OCI-LY7 (cell line): ENCODE measurements around the gene MRPL57. TPM values are rescaled to one million over a fixed set of nuclear protein-coding genes. Genes with fewer than 3 reads are reported as not detected.
"Not testable (repeated sequence)": the region's sequence is repeated elsewhere in the genome, so short reads cannot be mapped to it uniquely, and the experiment has no call there.

ENCODE experiments used
- BruUV-seq: library from RNA; stranded (reverse); fragments of 400-500 nt; replicated peaks from 2 replicates; lab custom pipeline; 2021; lab: Mats Ljungman, UMichigan
- CTCF ChIA-PET: fragments of 300-600 bp; sonication (Branson Sonifier 250); formaldehyde crosslinking; loops from one replicate; lab custom pipeline; 2022; ENCODE audit warnings: antibody characterized with exemption; ENCODE audit not compliant: unreplicated experiment; lab: Charles Lee
- POLR2A ChIA-PET: fragments of 300-600 bp; sonication (Branson Sonifier 250); formaldehyde crosslinking; loops from one replicate; lab custom pipeline; 2022; ENCODE audit warnings: antibody characterized with exemption; lab: Charles Lee
- DNase-seq: peaks from one replicate; pipeline ENCODE4 v3.0.0-alpha.2; 2015; ENCODE audit warnings: low spot score
- H2AFZ ChIP-seq: fragments of 200-600 bp; sonication (generic), shearing (Covaris generic); 2 replicates; pipeline ENCODE4 v1.6.1; 2014; ENCODE audit warnings: mild to moderate bottlenecking, antibody characterized with exemption, low read length, moderate library complexity
- H3K27ac ChIP-seq: fragments of 200-600 bp; sonication (generic); 2 replicates; pipeline ENCODE4 v1.5.1; 2014; ENCODE audit warnings: mixed run types, low read depth, mild to moderate bottlenecking, moderate library complexity, low read length, inconsistent platforms; ENCODE audit not compliant: poor library complexity, severe bottlenecking
- H3K36me3 ChIP-seq: fragments of 200-600 bp; sonication (generic); 2 replicates; pipeline ENCODE4 v1.6.1; 2014; ENCODE audit warnings: mild to moderate bottlenecking, antibody characterized with exemption, low read length, moderate library complexity, mixed read lengths; ENCODE audit not compliant: insufficient read depth
- H3K4me1 ChIP-seq: fragments of 200-600 bp; sonication (generic); 2 replicates; pipeline ENCODE4 v1.5.1; 2014; ENCODE audit warnings: mild to moderate bottlenecking, low read length; ENCODE audit not compliant: insufficient read depth, poor library complexity, severe bottlenecking
- H3K4me2 ChIP-seq: fragments of 200-600 bp; sonication (generic); 2 replicates; pipeline ENCODE4 v1.6.1; 2014; ENCODE audit warnings: mild to moderate bottlenecking, low read length
- H3K4me3 ChIP-seq: fragments of 200-600 bp; sonication (generic); 2 replicates; pipeline ENCODE4 v1.5.1; 2014; ENCODE audit warnings: mild to moderate bottlenecking, low read depth, low read length; ENCODE audit not compliant: poor library complexity, severe bottlenecking
- H3K79me2 ChIP-seq: fragments of 200-600 bp; sonication (generic); 2 replicates; pipeline ENCODE4 v1.6.1; 2016; ENCODE audit warnings: low read depth, mild to moderate bottlenecking, low read length, moderate library complexity, mixed read lengths; ENCODE audit not compliant: insufficient read depth
- H3K9me2 ChIP-seq: fragments of 200-600 bp; sonication (generic); 2 replicates; pipeline ENCODE4 v1.6.1; 2016; ENCODE audit warnings: mild to moderate bottlenecking, low read length, mixed read lengths; ENCODE audit not compliant: insufficient read depth
- H3K9me3 ChIP-seq: fragments of 200-600 bp; sonication (generic); 2 replicates; pipeline ENCODE4 v1.6.1; 2014; ENCODE audit warnings: mild to moderate bottlenecking, mixed run types, low read length, mixed read lengths
- H4K20me1 ChIP-seq: fragments of 200-600 bp; sonication (generic); 2 replicates; pipeline ENCODE4 v1.6.1; 2014; ENCODE audit warnings: mild to moderate bottlenecking, antibody characterized with exemption, low read length, moderate library complexity, mixed read lengths; ENCODE audit not compliant: insufficient read depth
- CTCF ChIP-seq: fragments of 200-600 bp; sonication (generic); conservative IDR thresholded peaks from 2 replicates; pipeline ENCODE4 v1.5.1; 2014; ENCODE audit warnings: mild to moderate bottlenecking, antibody characterized with exemption, low read length, moderate library complexity, mixed read lengths
- EZH2phosphoT487 ChIP-seq: fragments of 200-600 bp; sonication (generic); IDR thresholded peaks from 2 replicates; pipeline ENCODE4 v1.6.1; 2018; ENCODE audit warnings: low read depth, borderline replicate concordance, mild to moderate bottlenecking, mixed run types, antibody characterized with exemption, low read length, moderate library complexity, mixed read lengths
- intact Hi-C: fragments of 100-400 bp; cut with micrococcal nuclease; formaldehyde crosslinking; loops from one replicate; pipeline ENCODE4 v1.10.0; 2022; ENCODE audit not compliant: unreplicated experiment
- total RNA-seq, 2 experiments: library from RNA; depleted of rRNA in 1 of 2; stranded (reverse); fragments of >200 nt in 1 of 2; shearing (Covaris generic) in 1 of 2; gene quantifications; 2 replicates each; pipeline ENCODE4 v1.2.3, GENCODE V29; 2014 to 2022

The MRPL57 gene
- total RNA-seq, 2 experiments from 2014 or later = 26.3 to 52.9 TPM

GRCh38 chr13:21171420-21171819 lies 5.0 kb upstream of the MRPL57 start:
- peaks cover 68% of the 10 kb centered on the region for H3K79me2 ChIP-seq
- H3K9me2 ChIP-seq = no peaks in the 10 kb centered on the region
- H3K9me3 ChIP-seq = no peaks in the 10 kb centered on the region
- no peak for TF ChIP-seq CTCF
- TF ChIP-seq EZH2phosphoT487 = no peak
- no peak overlapping the region for H3K4me3 ChIP-seq
- H3K27ac ChIP-seq = no peak overlapping the region
- H3K36me3 ChIP-seq = peaks cover 72% of the 10 kb centered on the region
- no peak overlapping the region for H3K4me2 ChIP-seq
- no peak for DNase-seq
- peaks cover 16% of the 10 kb centered on the region for H3K4me1 ChIP-seq
- ChIA-PET CTCF (no interaction called here), POLR2A (interaction anchor here (1.9 kb wide), 1 partner anchor 10 kb away, joined by 6 read pairs; no protein-coding TSS in a partner anchor)
- no peak overlapping the region for H2AFZ ChIP-seq
- BruUV-seq = no TSS peak
- intact Hi-C loops = no loop called here
- H4K20me1 ChIP-seq = peaks cover 7% of the 10 kb centered on the region; the same call in 1 of the 2 replicates

GRCh38 chr13:21173767-21174166 lies 2.7 kb upstream of the MRPL57 start:
- DNase-seq, H4K20me1 ChIP-seq, H3K9me2 ChIP-seq, H3K4me3 ChIP-seq, POLR2A ChIA-PET, BruUV-seq, H3K4me2 ChIP-seq, H3K9me3 ChIP-seq, CTCF ChIA-PET, H2AFZ ChIP-seq, H3K27ac ChIP-seq, intact Hi-C loops: not testable (repeated sequence)
- Histone ChIP-seq H3K36me3 (peaks cover 62% of the 10 kb centered on the region), H3K79me2 (peaks cover 82% of the 10 kb centered on the region), H3K4me1 (peaks cover 30% of the 10 kb centered on the region)

- Histone ChIP-seq H3K4me1 (peaks cover 30% of the 10 kb centered on the region), H3K4me2 (peak overlapping the region; percentile 77), H2AFZ (peak overlapping the region; percentile 53; the same call in 1 of the 2 replicates), H3K27ac (peak overlapping the region; percentile 75), H3K36me3 (peaks cover 48% of the 10 kb centered on the region), H3K9me3 (no peaks in the 10 kb centered on the region), H3K4me3 (peak overlapping the region; percentile 86), H4K20me1 (peaks cover 7% of the 10 kb centered on the region), H3K9me2 (no peaks in the 10 kb centered on the region), H3K79me2 (peaks cover 72% of the 10 kb centered on the region)
- peak; percentile 37 for DNase-seq
- ChIA-PET CTCF (no interaction called here), POLR2A (interaction anchor here (0.6 to 3.1 kb wide), 17 partner anchors 8 to 1216 kb away, joined by 3 to 26 read pairs (median 5); partner anchors contain the start of gene MICU2)
- BruUV-seq = TSS peak; percentile 74
- intact Hi-C loops = loop anchor here (2.0 to 5.0 kb wide), 4 partner anchors 123 to 497 kb away; partner anchors contain the start of genes FGF9 and MICU2
- TF ChIP-seq CTCF (no peak), EZH2phosphoT487 (no peak)
Measured at GRCh38 chr13:21175656-21176214, 723 bp upstream of the MRPL57 start.
